Measurements from ENCODE around the gene SEH1L. TPM values are rescaled to one million over a fixed set of nuclear protein-coding genes. Genes with fewer than 3 reads are reported as not detected.

Gene SEH1L
- total RNA-seq, 4 donors from 2014 or later, result 9.4 to 29.1 (median 18.2) TPM

DNA sequence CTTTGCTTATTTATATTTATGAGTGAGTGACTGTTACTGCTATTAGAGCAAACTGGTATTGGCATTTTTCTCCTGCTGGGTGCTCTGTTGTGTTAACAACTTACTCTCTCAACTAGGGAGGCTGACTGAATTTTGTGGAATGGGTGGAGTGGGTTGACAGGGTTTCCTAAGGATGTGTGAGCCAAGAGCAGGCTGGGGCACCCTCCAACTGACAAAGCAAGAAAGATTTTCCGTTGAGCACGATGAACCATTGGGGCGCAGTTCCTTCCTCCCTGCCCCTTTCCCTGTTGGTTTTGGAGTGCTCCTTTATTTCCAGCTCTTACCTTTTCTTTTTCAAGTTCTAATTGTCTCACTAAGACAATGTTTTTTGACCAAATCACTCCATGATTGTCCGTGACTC, 20.3 kb downstream of the SEH1L start:
- no peaks in the 10 kb centered on the region for H3K4me1 ChIP-seq

DNA sequence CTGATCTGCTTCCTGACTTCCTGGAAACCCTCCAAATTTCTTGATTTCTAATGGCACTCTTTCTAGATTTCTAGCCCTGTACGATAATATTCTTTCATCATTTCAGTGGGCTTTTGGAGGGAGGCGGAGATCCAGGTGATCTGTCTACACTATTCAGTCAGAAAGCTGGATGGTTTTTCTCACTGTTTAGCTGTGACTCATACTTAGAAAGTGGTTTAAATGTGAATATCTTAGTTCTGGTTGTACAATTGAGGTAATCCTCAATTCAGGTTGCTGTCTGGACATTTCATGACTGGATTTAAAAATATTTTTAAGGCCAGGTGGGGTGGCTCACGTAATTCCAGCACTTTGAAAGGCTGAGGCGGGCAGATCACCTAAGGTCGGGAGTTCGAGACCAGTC, 20.8 kb downstream of the SEH1L start:
- TF ChIP-seq EP300 (IDR thresholded peaks at IDR 0.05; ENCODE audit: low read depth), result no peak
- TF ChIP-seq POLR2A (IDR thresholded peaks at IDR 0.05), result no peak
- TF ChIP-seq, protein P1, sequence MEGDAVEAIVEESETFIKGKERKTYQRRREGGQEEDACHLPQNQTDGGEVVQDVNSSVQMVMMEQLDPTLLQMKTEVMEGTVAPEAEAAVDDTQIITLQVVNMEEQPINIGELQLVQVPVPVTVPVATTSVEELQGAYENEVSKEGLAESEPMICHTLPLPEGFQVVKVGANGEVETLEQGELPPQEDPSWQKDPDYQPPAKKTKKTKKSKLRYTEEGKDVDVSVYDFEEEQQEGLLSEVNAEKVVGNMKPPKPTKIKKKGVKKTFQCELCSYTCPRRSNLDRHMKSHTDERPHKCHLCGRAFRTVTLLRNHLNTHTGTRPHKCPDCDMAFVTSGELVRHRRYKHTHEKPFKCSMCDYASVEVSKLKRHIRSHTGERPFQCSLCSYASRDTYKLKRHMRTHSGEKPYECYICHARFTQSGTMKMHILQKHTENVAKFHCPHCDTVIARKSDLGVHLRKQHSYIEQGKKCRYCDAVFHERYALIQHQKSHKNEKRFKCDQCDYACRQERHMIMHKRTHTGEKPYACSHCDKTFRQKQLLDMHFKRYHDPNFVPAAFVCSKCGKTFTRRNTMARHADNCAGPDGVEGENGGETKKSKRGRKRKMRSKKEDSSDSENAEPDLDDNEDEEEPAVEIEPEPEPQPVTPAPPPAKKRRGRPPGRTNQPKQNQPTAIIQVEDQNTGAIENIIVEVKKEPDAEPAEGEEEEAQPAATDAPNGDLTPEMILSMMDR (IDR thresholded peaks at IDR 0.05), result no peak
- TF ChIP-seq POLR2AphosphoS5 (IDR thresholded peaks at IDR 0.05), result no peak
- Histone ChIP-seq H3K27me3 (no peaks in the 10 kb centered on the region), H3K4me3 (no peak overlapping the region), H3K4me1 (no peaks in the 10 kb centered on the region), H3K36me3 (peaks cover 0 to 19% (median 9%) of the 10 kb centered on the region in 4 donors), H3K9me3 (no peaks in the 10 kb centered on the region), H3K27ac (no peak overlapping the region)
- 91 to 93% methylated on average over 2 to 6 of the region's 6 CpGs for WGBS, 2 donors (ENCODE audit: low coverage in 1 of 2)
- in situ Hi-C loops (cut with MboI; ENCODE audit: low pct_ligation_motif_present in 1 of 4, low pct_unique_long_range_greater_than_20kb in 1 of 4, low sequenced_read_pairs in 3 of 4), result no loop called here
- intact Hi-C loops (cut with DNase I; ENCODE audit: low total_unique reads), result no loop called here
- DNase-seq, result no peak

More for the DNA sequence above, 20.3 kb downstream of the SEH1L start:
- TF ChIP-seq POLR2A (IDR thresholded peaks at IDR 0.05) (no peak), POLR2AphosphoS5 (IDR thresholded peaks at IDR 0.05) (no peak), EP300 (IDR thresholded peaks at IDR 0.05; ENCODE audit: low read depth) (no peak)
- TF ChIP-seq, protein P1 (IDR thresholded peaks at IDR 0.05), result no peak
- DNase-seq, result no peak
- Histone ChIP-seq H3K9me3 (no peaks in the 10 kb centered on the region), H3K27me3 (no peaks in the 10 kb centered on the region), H3K27ac (no peak overlapping the region), H3K4me3 (no peak overlapping the region), H3K36me3 (peaks cover 0 to 24% (median 11%) of the 10 kb centered on the region in 4 donors)
- intact Hi-C loops (cut with DNase I; ENCODE audit: low total_unique reads) (no loop called here), in situ Hi-C loops (cut with MboI; ENCODE audit: low pct_ligation_motif_present in 1 of 4, low pct_unique_long_range_greater_than_20kb in 1 of 4, low sequenced_read_pairs in 3 of 4) (no loop called here)
- whole genome bisulfite sequencing, 2 donors (ENCODE audit: low coverage in 1 of 2), result 87 to 91% methylated on average over 3 to 4 of the region's 4 CpGs

DNA sequence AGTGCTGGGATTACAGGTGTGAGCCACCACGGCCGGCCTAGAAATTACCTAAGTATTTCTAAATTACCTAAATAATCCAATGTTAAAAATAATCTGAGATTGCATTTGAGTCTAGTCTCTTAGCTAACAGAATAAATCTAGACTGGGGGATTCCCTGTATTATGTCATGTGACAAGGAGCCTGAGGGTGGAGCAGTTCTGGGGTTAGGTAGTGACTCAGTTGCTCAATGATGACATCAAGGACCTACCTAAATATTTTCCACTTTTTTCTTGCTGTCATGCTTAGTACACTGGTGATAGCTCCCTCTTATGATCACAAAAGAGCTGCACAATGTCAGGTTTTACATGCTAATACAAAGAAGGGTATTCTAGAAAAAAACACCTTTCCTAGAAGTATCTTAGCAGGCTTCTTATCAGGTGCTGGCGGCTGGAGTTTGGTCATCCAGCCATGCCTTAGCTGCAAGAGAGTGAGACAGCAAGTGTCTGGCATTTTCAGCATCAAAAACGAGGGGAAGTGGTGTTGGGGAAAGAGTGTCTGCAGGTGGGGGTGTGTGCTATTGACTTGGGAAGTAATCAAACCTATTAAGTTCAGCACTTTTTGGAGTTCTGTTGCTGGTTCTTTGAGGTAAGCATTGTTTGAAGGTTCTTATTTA, 25.9 kb downstream of the SEH1L start:
- peaks cover 0 to 22% (median 2%) of the 10 kb centered on the region in 4 donors for H3K36me3 ChIP-seq
- H3K9me3 ChIP-seq, result no peaks in the 10 kb centered on the region
- in situ Hi-C loops (cut with MboI; ENCODE audit: low pct_ligation_motif_present in 1 of 4, low pct_unique_long_range_greater_than_20kb in 1 of 4, low sequenced_read_pairs in 3 of 4), result no loop called here
- no peak overlapping the region for H3K4me3 ChIP-seq
- TF ChIP-seq POLR2AphosphoS5 (IDR thresholded peaks at IDR 0.05) (no peak), POLR2A (IDR thresholded peaks at IDR 0.05) (no peak), EP300 (IDR thresholded peaks at IDR 0.05; ENCODE audit: low read depth) (no peak)
- TF ChIP-seq, protein P1 (IDR thresholded peaks at IDR 0.05), result no peak
- 92 to 100% methylated on average over 3 to 4 of the region's 4 CpGs for WGBS, 2 donors (ENCODE audit: low coverage in 1 of 2)
- H3K27me3 ChIP-seq, result no peaks in the 10 kb centered on the region
- intact Hi-C loops (cut with DNase I; ENCODE audit: low total_unique reads), result no loop called here
- no peak overlapping the region for H3K27ac ChIP-seq
- H3K4me1 ChIP-seq, result no peaks in the 10 kb centered on the region
- no peak for DNase-seq

DNA sequence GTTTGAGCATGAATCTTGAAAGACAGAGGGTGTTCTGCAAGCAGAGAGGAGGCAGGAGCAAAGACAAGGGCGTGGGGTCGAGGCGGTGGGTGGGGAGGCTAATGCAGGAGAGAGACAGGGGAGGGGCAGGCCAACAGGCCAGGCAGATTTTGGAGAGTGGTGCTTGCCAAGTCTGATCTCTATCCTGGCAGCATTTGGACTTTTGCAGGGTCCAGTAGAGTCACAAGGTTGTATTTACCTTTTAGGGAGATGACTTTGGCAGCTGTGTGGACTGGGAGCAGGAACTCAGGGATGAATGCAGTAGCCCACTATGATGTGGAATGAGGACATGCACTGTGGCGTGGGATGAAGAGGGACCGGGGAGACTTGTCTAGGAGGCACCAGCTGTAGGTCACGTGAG, 27.7 kb downstream of the SEH1L start:
- H3K36me3 ChIP-seq, result peaks cover 0 to 22% (median 2%) of the 10 kb centered on the region in 4 donors
- in situ Hi-C loops (cut with MboI; ENCODE audit: low pct_ligation_motif_present in 1 of 4, low pct_unique_long_range_greater_than_20kb in 1 of 4, low sequenced_read_pairs in 3 of 4) (no loop called here), intact Hi-C loops (cut with DNase I; ENCODE audit: low total_unique reads) (no loop called here)
- no peaks in the 10 kb centered on the region for H3K27me3 ChIP-seq
- 95 to 100% methylated on average over 3 to 6 of the region's 6 CpGs for WGBS, 2 donors (ENCODE audit: low coverage in 1 of 2)
- H3K4me1 ChIP-seq, result no peaks in the 10 kb centered on the region
- H3K4me3 ChIP-seq, result no peak overlapping the region
- H3K27ac ChIP-seq, result no peak overlapping the region
- H3K9me3 ChIP-seq, result no peaks in the 10 kb centered on the region
- DNase-seq, result no peak
- TF ChIP-seq, protein P1 (IDR thresholded peaks at IDR 0.05), result no peak
- TF ChIP-seq POLR2A (IDR thresholded peaks at IDR 0.05) (no peak), POLR2AphosphoS5 (IDR thresholded peaks at IDR 0.05) (no peak), EP300 (IDR thresholded peaks at IDR 0.05; ENCODE audit: low read depth) (no peak)

Measured in transverse colon (tissue), 4 donors.